Measurements from ENCODE around the gene SCG3. TPM values are rescaled to one million over a fixed set of nuclear protein-coding genes. Genes with fewer than 3 reads are reported as not detected.

The SCG3 gene
- total and polyA plus RNA-seq, 7 donors: under 0.01 to 2.1 (median 1.2) TPM

GRCh38 chr15:51699373-51699772 lies 18.1 kb downstream of the SCG3 start:
- WGBS, 2 donors: 78 to 90% methylated on average over 1 of the region's 1 CpG
- Histone ChIP-seq H3K9me3 (no peaks in the 10 kb centered on the region), H3K36me3 (no peaks in the 10 kb centered on the region), H3K4me3 (no peak overlapping the region), H3K4me1 (no peaks in the 10 kb centered on the region), H3K27ac (no peak overlapping the region), H3K27me3 (no peaks in the 10 kb centered on the region)
- no peak for DNase-seq
- intact Hi-C loops (cut with DNase I): no loop called here
- TF ChIP-seq POLR2A (IDR thresholded peaks at IDR 0.05) (no peak), EP300 (IDR thresholded peaks at IDR 0.05) (no peak), POLR2AphosphoS5 (IDR thresholded peaks at IDR 0.05) (no peak), CTCF (IDR thresholded peaks at IDR 0.05) (no peak)

- H3K9me3 ChIP-seq: no peaks in the 10 kb centered on the region
- 64 to 74% methylated on average over 1 of the region's 1 CpG for WGBS, 2 donors
- no peak overlapping the region for H3K4me3 ChIP-seq
- H3K36me3 ChIP-seq: no peaks in the 10 kb centered on the region
- H3K27me3 ChIP-seq: no peaks in the 10 kb centered on the region
- DNase-seq: no peak
- TF ChIP-seq CTCF (IDR thresholded peaks at IDR 0.05) (no peak), EP300 (IDR thresholded peaks at IDR 0.05) (no peak), POLR2AphosphoS5 (IDR thresholded peaks at IDR 0.05) (no peak), POLR2A (IDR thresholded peaks at IDR 0.05) (no peak)
- H3K27ac ChIP-seq: no peak overlapping the region
- peaks cover 0 to 20% (median 7%) of the 10 kb centered on the region in 4 donors for H3K4me1 ChIP-seq
- intact Hi-C loops (cut with DNase I): no loop called here
Measured at GRCh38 chr15:51702710-51703109, 21.4 kb downstream of the SCG3 start.

- no peak for DNase-seq
- WGBS, 2 donors: 75 to 90% methylated on average over 5 of the region's 5 CpGs
- peak overlapping the region in 3 of 4 donors; percentile 39 to 71 (median 53) for H3K27ac ChIP-seq
- no peaks in the 10 kb centered on the region for H3K9me3 ChIP-seq
- H3K4me1 ChIP-seq: peaks cover 0 to 29% (median 14%) of the 10 kb centered on the region in 4 donors
- TF ChIP-seq POLR2A (IDR thresholded peaks at IDR 0.05): no peak
- peak in 2 of 4 donors; percentile 6 to 23 for TF ChIP-seq POLR2AphosphoS5 (IDR thresholded peaks at IDR 0.05)
- intact Hi-C loops (cut with DNase I): no loop called here
- H3K36me3 ChIP-seq: no peaks in the 10 kb centered on the region
- H3K27me3 ChIP-seq: no peaks in the 10 kb centered on the region
- H3K4me3 ChIP-seq: no peak overlapping the region
Measured at GRCh38 chr15:51706291-51706690, 25.0 kb downstream of the SCG3 start.

- TF ChIP-seq POLR2AphosphoS5 (IDR thresholded peaks at IDR 0.05): peak in 1 of 4 donors; percentile 30
- TF ChIP-seq CTCF (IDR thresholded peaks at IDR 0.05): no peak
- intact Hi-C loops (cut with DNase I): no loop called here
- no peak overlapping the region for H3K4me3 ChIP-seq
- peaks cover 0 to 29% (median 14%) of the 10 kb centered on the region in 4 donors for H3K4me1 ChIP-seq
- H3K9me3 ChIP-seq: no peaks in the 10 kb centered on the region
- H3K27me3 ChIP-seq: no peaks in the 10 kb centered on the region
- no peak for DNase-seq
- WGBS, 2 donors: 42 to 72% methylated on average over 2 of the region's 2 CpGs
- H3K27ac ChIP-seq: peak overlapping the region; percentile 1 to 71 (median 60)
- H3K36me3 ChIP-seq: no peaks in the 10 kb centered on the region
Measured at GRCh38 chr15:51706926-51707608, 25.8 kb downstream of the SCG3 start.

- peak overlapping the region in 1 of 4 donors; percentile 11 for H3K4me3 ChIP-seq
- 11 to 60% methylated on average over 5 of the region's 5 CpGs for WGBS, 2 donors
- H3K27ac ChIP-seq: peak overlapping the region; percentile 1 to 71 (median 60)
- TF ChIP-seq POLR2AphosphoS5 (IDR thresholded peaks at IDR 0.05): peak in 1 of 4 donors; percentile 17
- no peak for TF ChIP-seq EP300 (IDR thresholded peaks at IDR 0.05)
- no peaks in the 10 kb centered on the region for H3K27me3 ChIP-seq
- peaks cover 0 to 29% (median 14%) of the 10 kb centered on the region in 4 donors for H3K4me1 ChIP-seq
- H3K36me3 ChIP-seq: no peaks in the 10 kb centered on the region
- DNase-seq: peak; percentile 68
- intact Hi-C loops (cut with DNase I): no loop called here
- no peaks in the 10 kb centered on the region for H3K9me3 ChIP-seq
Measured at GRCh38 chr15:51708013-51708412, 26.7 kb downstream of the SCG3 start.
